Measurements from ENCODE around the gene ATXN7L1.
"Not testable (repeated sequence)": the region's sequence is repeated elsewhere in the genome, so short reads cannot be mapped to it uniquely, and the experiment has no call there.

The ATXN7L1 gene

GRCh38 chr7:105713488-105714465 is 162.6 kb downstream of the ATXN7L1 start:
- Histone ChIP-seq H3K79me2 (ENCODE audit: low read length) (no peaks in the 10 kb centered on the region), H3K9ac (ENCODE audit: low read length) (no peak overlapping the region), H3K36me3 (replicated peaks; ENCODE audit: insufficient read depth, low read length) (no peaks in the 10 kb centered on the region), H2AFZ (ENCODE audit: low read length) (no peak overlapping the region), H3F3A (ENCODE audit: insufficient read depth, low read length) (no peaks in the 10 kb centered on the region), H3K9me2 (replicated peaks; ENCODE audit: insufficient read depth, low read length) (no peaks in the 10 kb centered on the region), H3K9me3 (replicated peaks; ENCODE audit: insufficient read depth, low read length) (no peaks in the 10 kb centered on the region), H4K20me1 (ENCODE audit: insufficient read depth, low read length) (no peaks in the 10 kb centered on the region), H3K4me3 (ENCODE audit: low read length) (no peak overlapping the region), H3K4me2 (ENCODE audit: low read depth, low read length) (no peak overlapping the region), H3K4me1 (ENCODE audit: low read length) (no peaks in the 10 kb centered on the region), H3K27ac (ENCODE audit: low read length) (no peak overlapping the region), H3K27me3 (replicated peaks; ENCODE audit: insufficient read depth, low read length) (no peaks in the 10 kb centered on the region)
- no peak for DNase-seq
- TF ChIP-seq EZH2phosphoT487 (IDR thresholded peaks at IDR 0.05; ENCODE audit: low read length) (no peak), EZH2 (optimal IDR thresholded peaks at IDR 0.05; ENCODE audit: low read depth, low read length) (no peak), CTCF (IDR thresholded peaks at IDR 0.05; ENCODE audit: low read length) (no peak)

GRCh38 chr7:105712877-105713276 is 163.5 kb downstream of the ATXN7L1 start:
- Histone ChIP-seq H3K4me1 (ENCODE audit: low read length) (no peaks in the 10 kb centered on the region), H3K27me3 (replicated peaks; ENCODE audit: insufficient read depth, low read length) (no peaks in the 10 kb centered on the region), H4K20me1 (ENCODE audit: insufficient read depth, low read length) (no peaks in the 10 kb centered on the region), H3K27ac (ENCODE audit: low read length) (no peak overlapping the region), H3K9ac (ENCODE audit: low read length) (no peak overlapping the region), H3F3A (ENCODE audit: insufficient read depth, low read length) (no peaks in the 10 kb centered on the region), H3K9me3 (replicated peaks; ENCODE audit: insufficient read depth, low read length) (no peaks in the 10 kb centered on the region), H3K4me2 (ENCODE audit: low read depth, low read length) (no peak overlapping the region), H3K79me2 (ENCODE audit: low read length) (no peaks in the 10 kb centered on the region), H3K4me3 (ENCODE audit: low read length) (no peak overlapping the region), H2AFZ (ENCODE audit: low read length) (no peak overlapping the region), H3K9me2 (replicated peaks; ENCODE audit: insufficient read depth, low read length) (no peaks in the 10 kb centered on the region), H3K36me3 (replicated peaks; ENCODE audit: insufficient read depth, low read length) (no peaks in the 10 kb centered on the region)
- no peak for DNase-seq
- TF ChIP-seq EZH2phosphoT487 (IDR thresholded peaks at IDR 0.05; ENCODE audit: low read length) (no peak), EZH2 (optimal IDR thresholded peaks at IDR 0.05; ENCODE audit: low read depth, low read length) (no peak), CTCF (IDR thresholded peaks at IDR 0.05; ENCODE audit: low read length) (no peak)

GRCh38 chr7:105711726-105712402 is 164.5 kb downstream of the ATXN7L1 start:
- no peak for DNase-seq
- Histone ChIP-seq H2AFZ (ENCODE audit: low read length) (no peak overlapping the region), H3F3A (ENCODE audit: insufficient read depth, low read length) (no peaks in the 10 kb centered on the region), H3K36me3 (replicated peaks; ENCODE audit: insufficient read depth, low read length) (no peaks in the 10 kb centered on the region), H3K4me1 (ENCODE audit: low read length) (no peaks in the 10 kb centered on the region), H3K4me3 (ENCODE audit: low read length) (no peak overlapping the region), H3K4me2 (ENCODE audit: low read depth, low read length) (no peak overlapping the region), H3K9me2 (replicated peaks; ENCODE audit: insufficient read depth, low read length) (no peaks in the 10 kb centered on the region), H4K20me1 (ENCODE audit: insufficient read depth, low read length) (no peaks in the 10 kb centered on the region), H3K9ac (ENCODE audit: low read length) (no peak overlapping the region), H3K9me3 (replicated peaks; ENCODE audit: insufficient read depth, low read length) (no peaks in the 10 kb centered on the region), H3K27ac (ENCODE audit: low read length) (no peak overlapping the region), H3K79me2 (ENCODE audit: low read length) (no peaks in the 10 kb centered on the region), H3K27me3 (replicated peaks; ENCODE audit: insufficient read depth, low read length) (no peaks in the 10 kb centered on the region)
- TF ChIP-seq EZH2phosphoT487 (IDR thresholded peaks at IDR 0.05; ENCODE audit: low read length) (no peak), CTCF (IDR thresholded peaks at IDR 0.05; ENCODE audit: low read length) (no peak), EZH2 (optimal IDR thresholded peaks at IDR 0.05; ENCODE audit: low read depth, low read length) (no peak)

- H3K27ac ChIP-seq (ENCODE audit: low read length); H3K9me3 ChIP-seq (replicated peaks; ENCODE audit: insufficient read depth, low read length); H3K36me3 ChIP-seq (replicated peaks; ENCODE audit: insufficient read depth, low read length); H4K20me1 ChIP-seq (ENCODE audit: insufficient read depth, low read length); H3K4me1 ChIP-seq (ENCODE audit: low read length); H3K9ac ChIP-seq (ENCODE audit: low read length); H3K4me2 ChIP-seq (ENCODE audit: low read depth, low read length); H3K27me3 ChIP-seq (replicated peaks; ENCODE audit: insufficient read depth, low read length); DNase-seq; H3K9me2 ChIP-seq (replicated peaks; ENCODE audit: insufficient read depth, low read length); H3K79me2 ChIP-seq (ENCODE audit: low read length); H3F3A ChIP-seq (ENCODE audit: insufficient read depth, low read length); H3K4me3 ChIP-seq (ENCODE audit: low read length); H2AFZ ChIP-seq (ENCODE audit: low read length): not testable (repeated sequence)
These were observed 165.7 kb downstream of the ATXN7L1 start for GRCh38 chr7:105710720-105711119.

Measured in MM.1S (cell line).